HEK293 (cell line): Measurements from ENCODE around the gene TINAGL1.

Experiments
- CTCF ChIA-PET: fragments of 350-600 bp; formaldehyde crosslinking; extraction: SDS; loops from one replicate; lab custom pipeline; 2021; ENCODE audit warnings: antibody characterized with exemption; lab: Yijun Ruan, JAX
- POLR2A ChIA-PET: fragments of 300-600 bp; formaldehyde crosslinking; extraction: SDS; loops from one replicate; lab custom pipeline; 2020; ENCODE audit warnings: antibody characterized with exemption, inconsistent platforms; lab: Yijun Ruan, JAX
- H3K27ac ChIP-seq: fragments of 200-500 bp; sonication (Bioruptor generic); 2 replicates; pipeline ENCODE4 v1.5.1; 2014; ENCODE audit warnings: low read depth, low read length, control low read depth, inconsistent platforms; ENCODE audit errors: extremely low read depth
- H3K36me3 ChIP-seq, 2 experiments: fragments of 200-500 bp in 1 of 2; sonication (Bioruptor generic) in 1 of 2; 1 replicate in 1 of 2; 2 replicates in 1 of 2; pipeline ENCODE4 v1.5.1; 2014 to 2017; ENCODE audit warnings: inconsistent platforms in 2 of 2, low read length in 2 of 2; ENCODE audit not compliant: control insufficient read depth in 2 of 2, insufficient read depth in 1 of 2
- H3K4me1 ChIP-seq: fragments of 200-500 bp; sonication (Bioruptor generic); 2 replicates; pipeline ENCODE4 v1.5.1; 2014; ENCODE audit warnings: mild to moderate bottlenecking, low read length, inconsistent platforms; ENCODE audit not compliant: control insufficient read depth, insufficient read depth
- H3K4me3 ChIP-seq: 2 replicates; pipeline ENCODE4 v1.5.1; 2011; ENCODE audit warnings: low read depth, mild to moderate bottlenecking, control low read depth, low read length, moderate library complexity
- H3K9me3 ChIP-seq: fragments of 200-500 bp; sonication (Bioruptor generic); 2 replicates; pipeline ENCODE4 v1.5.1; 2014; ENCODE audit warnings: low read depth, low read length, inconsistent platforms; ENCODE audit not compliant: control insufficient read depth, insufficient read depth
- PRDM2 ChIP-seq: fragments of 450-650 bp; formaldehyde crosslinking; IDR thresholded peaks from 2 replicates; pipeline ENCODE4 v1.5.1; 2016; ENCODE audit warnings: missing biosample characterization, missing genetic modification characterization, borderline replicate concordance
- SALL2 ChIP-seq: fragments of 450-650 bp; formaldehyde crosslinking; IDR thresholded peaks from 2 replicates; pipeline ENCODE4 v1.5.0; 2017; ENCODE audit warnings: missing biosample characterization, mild to moderate bottlenecking, missing genetic modification characterization, borderline replicate concordance
- ZBTB17 ChIP-seq: fragments of 450-650 bp; formaldehyde crosslinking; IDR thresholded peaks from 2 replicates; pipeline ENCODE4 v1.5.1; 2016; ENCODE audit warnings: missing biosample characterization, missing genetic modification characterization
- ZBTB20 ChIP-seq: fragments of 450-650 bp; formaldehyde crosslinking; IDR thresholded peaks from 2 replicates; pipeline ENCODE4 v1.5.1; 2016; ENCODE audit warnings: missing biosample characterization, missing genetic modification characterization
- ZFP37 ChIP-seq: fragments of 450-650 bp; formaldehyde crosslinking; IDR thresholded peaks from 2 replicates; pipeline ENCODE4 v1.5.1; 2016; ENCODE audit warnings: missing biosample characterization, missing genetic modification characterization
- ZNF121 ChIP-seq: fragments of 450-650 bp; formaldehyde crosslinking; IDR thresholded peaks from 2 replicates; pipeline ENCODE4 v1.5.1; 2016; ENCODE audit warnings: missing biosample characterization, missing genetic modification characterization
- ZNF184 ChIP-seq: fragments of 450-650 bp; IDR thresholded peaks from 2 replicates; pipeline ENCODE4 v1.5.1; 2018; ENCODE audit warnings: missing biosample characterization, mild to moderate bottlenecking, missing genetic modification characterization
- ZNF211 ChIP-seq: fragments of 450-650 bp; formaldehyde crosslinking; IDR thresholded peaks from 2 replicates; pipeline ENCODE4 v1.5.1; 2016; ENCODE audit warnings: low read depth, missing biosample characterization, missing genetic modification characterization
- ZNF335 ChIP-seq: fragments of 450-650 bp; formaldehyde crosslinking; conservative IDR thresholded peaks from 2 replicates; pipeline ENCODE4 v1.5.1; 2016; ENCODE audit warnings: missing biosample characterization, missing genetic modification characterization
- ZNF391 ChIP-seq: fragments of 450-650 bp; formaldehyde crosslinking; IDR thresholded peaks from 2 replicates; pipeline ENCODE4 v1.5.1; 2016; ENCODE audit warnings: low read depth, missing biosample characterization, missing genetic modification characterization, borderline replicate concordance
- ZNF423 ChIP-seq: fragments of 450-650 bp; formaldehyde crosslinking; IDR thresholded peaks from 2 replicates; pipeline ENCODE4 v1.5.1; 2016; ENCODE audit warnings: missing biosample characterization, missing genetic modification characterization
- ZNF48 ChIP-seq: fragments of 450-650 bp; formaldehyde crosslinking; IDR thresholded peaks from 2 replicates; pipeline ENCODE4 v1.5.1; 2016; ENCODE audit warnings: missing biosample characterization, missing genetic modification characterization
- ZNF513 ChIP-seq: fragments of 450-650 bp; IDR thresholded peaks from 2 replicates; pipeline ENCODE4 v1.5.1; 2018; ENCODE audit warnings: missing biosample characterization, missing genetic modification characterization
- ZNF660 ChIP-seq: fragments of 450-650 bp; IDR thresholded peaks from 2 replicates; pipeline ENCODE4 v1.5.1; 2018; ENCODE audit warnings: missing biosample characterization, mild to moderate bottlenecking, missing genetic modification characterization
- ZSCAN30 ChIP-seq: fragments of 450-650 bp; IDR thresholded peaks from 2 replicates; pipeline ENCODE4 v1.5.1; 2018; ENCODE audit warnings: missing biosample characterization, mild to moderate bottlenecking, missing genetic modification characterization, moderate library complexity
- TF ChIP-seq, protein P1 (sequence below): fragments of 450-650 bp; formaldehyde crosslinking; IDR thresholded peaks from 2 replicates; pipeline ENCODE4 v1.5.1; 2016; ENCODE audit warnings: missing biosample characterization, missing genetic modification characterization
- TF ChIP-seq, protein P2 (sequence below): fragments of 450-650 bp; formaldehyde crosslinking; IDR thresholded peaks from 2 replicates; pipeline ENCODE4 v1.5.1; 2016; ENCODE audit warnings: missing biosample characterization, missing genetic modification characterization
- TF ChIP-seq, protein P3 (sequence below): fragments of 450-650 bp; formaldehyde crosslinking; IDR thresholded peaks from 2 replicates; pipeline ENCODE4 v1.5.1; 2016; ENCODE audit warnings: missing biosample characterization, missing genetic modification characterization

TINAGL1 gene

GRCh38 chr1:31562707-31563360 lies 13.5 kb upstream of the TINAGL1 start:
- no peak overlapping the region for H3K4me3 ChIP-seq

GRCh38 chr1:31564606-31564989 lies 11.7 kb upstream of the TINAGL1 start:
- H3K4me1 ChIP-seq = no peaks in the 10 kb centered on the region
- POLR2A ChIA-PET = interaction anchor here (0.6 kb wide), 1 partner anchor 769 kb away, joined by 7 read pairs; no protein-coding TSS in a partner anchor
- H3K36me3 ChIP-seq = no peaks in the 10 kb centered on the region
- CTCF ChIA-PET = interaction anchor here (0.6 to 6.6 kb wide), 14 partner anchors 10 to 399 kb away, joined by 3 to 120 read pairs (median 4); no protein-coding TSS in a partner anchor
- H3K27ac ChIP-seq = no peak overlapping the region
- no peaks in the 10 kb centered on the region for H3K9me3 ChIP-seq
- H3K4me3 ChIP-seq = no peak overlapping the region
- TF ChIP-seq ZNF48 (no peak), ZNF423 (no peak), ZBTB17 (tag by site-specific recombination) (no peak), ZFP37 (tag by site-specific recombination) (no peak), ZNF121 (tag by site-specific recombination) (no peak), PRDM2 (tag by site-specific recombination) (no peak), ZNF513 (no peak), ZNF335 (tag by site-specific recombination) (no peak)
- TF ChIP-seq, protein P1, sequence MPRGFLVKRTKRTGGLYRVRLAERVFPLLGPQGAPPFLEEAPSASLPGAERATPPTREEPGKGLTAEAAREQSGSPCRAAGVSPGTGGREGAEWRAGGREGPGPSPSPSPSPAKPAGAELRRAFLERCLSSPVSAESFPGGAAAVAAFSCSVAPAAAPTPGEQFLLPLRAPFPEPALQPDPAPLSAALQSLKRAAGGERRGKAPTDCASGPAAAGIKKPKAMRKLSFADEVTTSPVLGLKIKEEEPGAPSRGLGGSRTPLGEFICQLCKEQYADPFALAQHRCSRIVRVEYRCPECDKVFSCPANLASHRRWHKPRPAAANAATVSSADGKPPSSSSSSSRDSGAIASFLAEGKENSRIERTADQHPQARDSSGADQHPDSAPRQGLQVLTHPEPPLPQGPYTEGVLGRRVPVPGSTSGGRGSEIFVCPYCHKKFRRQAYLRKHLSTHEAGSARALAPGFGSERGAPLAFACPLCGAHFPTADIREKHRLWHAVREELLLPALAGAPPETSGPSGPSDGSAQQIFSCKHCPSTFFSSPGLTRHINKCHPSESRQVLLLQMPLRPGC (tag by site-specific recombination) = no peak
- TF ChIP-seq, protein P2, sequence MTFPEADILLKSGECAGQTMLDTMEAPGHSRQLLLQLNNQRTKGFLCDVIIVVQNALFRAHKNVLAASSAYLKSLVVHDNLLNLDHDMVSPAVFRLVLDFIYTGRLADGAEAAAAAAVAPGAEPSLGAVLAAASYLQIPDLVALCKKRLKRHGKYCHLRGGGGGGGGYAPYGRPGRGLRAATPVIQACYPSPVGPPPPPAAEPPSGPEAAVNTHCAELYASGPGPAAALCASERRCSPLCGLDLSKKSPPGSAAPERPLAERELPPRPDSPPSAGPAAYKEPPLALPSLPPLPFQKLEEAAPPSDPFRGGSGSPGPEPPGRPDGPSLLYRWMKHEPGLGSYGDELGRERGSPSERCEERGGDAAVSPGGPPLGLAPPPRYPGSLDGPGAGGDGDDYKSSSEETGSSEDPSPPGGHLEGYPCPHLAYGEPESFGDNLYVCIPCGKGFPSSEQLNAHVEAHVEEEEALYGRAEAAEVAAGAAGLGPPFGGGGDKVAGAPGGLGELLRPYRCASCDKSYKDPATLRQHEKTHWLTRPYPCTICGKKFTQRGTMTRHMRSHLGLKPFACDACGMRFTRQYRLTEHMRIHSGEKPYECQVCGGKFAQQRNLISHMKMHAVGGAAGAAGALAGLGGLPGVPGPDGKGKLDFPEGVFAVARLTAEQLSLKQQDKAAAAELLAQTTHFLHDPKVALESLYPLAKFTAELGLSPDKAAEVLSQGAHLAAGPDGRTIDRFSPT (tag by site-specific recombination) = no peak

More at GRCh38 chr1:31562707-31563360, 13.5 kb upstream of the TINAGL1 start:
- ChIA-PET CTCF (interaction anchor here (0.6 to 6.6 kb wide), 16 partner anchors 11 to 226 kb away, joined by 3 to 120 read pairs (median 4); partner anchors contain the start of gene HCRTR1), POLR2A (no interaction called here)
- no peak for TF ChIP-seq ZNF423
- no peak for TF ChIP-seq ZBTB20
- TF ChIP-seq ZNF211 (tag by site-specific recombination) = no peak
- TF ChIP-seq ZSCAN30 (tag by site-specific recombination) = no peak
- TF ChIP-seq ZNF391 (tag by site-specific recombination) = no peak
- TF ChIP-seq, protein P3, sequence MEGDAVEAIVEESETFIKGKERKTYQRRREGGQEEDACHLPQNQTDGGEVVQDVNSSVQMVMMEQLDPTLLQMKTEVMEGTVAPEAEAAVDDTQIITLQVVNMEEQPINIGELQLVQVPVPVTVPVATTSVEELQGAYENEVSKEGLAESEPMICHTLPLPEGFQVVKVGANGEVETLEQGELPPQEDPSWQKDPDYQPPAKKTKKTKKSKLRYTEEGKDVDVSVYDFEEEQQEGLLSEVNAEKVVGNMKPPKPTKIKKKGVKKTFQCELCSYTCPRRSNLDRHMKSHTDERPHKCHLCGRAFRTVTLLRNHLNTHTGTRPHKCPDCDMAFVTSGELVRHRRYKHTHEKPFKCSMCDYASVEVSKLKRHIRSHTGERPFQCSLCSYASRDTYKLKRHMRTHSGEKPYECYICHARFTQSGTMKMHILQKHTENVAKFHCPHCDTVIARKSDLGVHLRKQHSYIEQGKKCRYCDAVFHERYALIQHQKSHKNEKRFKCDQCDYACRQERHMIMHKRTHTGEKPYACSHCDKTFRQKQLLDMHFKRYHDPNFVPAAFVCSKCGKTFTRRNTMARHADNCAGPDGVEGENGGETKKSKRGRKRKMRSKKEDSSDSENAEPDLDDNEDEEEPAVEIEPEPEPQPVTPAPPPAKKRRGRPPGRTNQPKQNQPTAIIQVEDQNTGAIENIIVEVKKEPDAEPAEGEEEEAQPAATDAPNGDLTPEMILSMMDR (tag by site-specific recombination) = no peak
- TF ChIP-seq SALL2 (tag by site-specific recombination) = no peak
- TF ChIP-seq ZNF184 (tag by site-specific recombination) = no peak
- TF ChIP-seq ZNF660 = no peak
- Histone ChIP-seq H3K27ac (no peak overlapping the region), H3K36me3 (no peaks in the 10 kb centered on the region), H3K9me3 (no peaks in the 10 kb centered on the region), H3K4me1 (no peaks in the 10 kb centered on the region)
